Measurements from ENCODE around the gene DPEP2NB.
A peak's percentile ranks its signal among the peaks of the same experiment; 100 is the strongest.
"Not testable (repeated sequence)": the region's sequence is repeated elsewhere in the genome, so short reads cannot be mapped to it uniquely, and the experiment has no call there.

Gene DPEP2NB

GRCh38 chr16:68035227-68035626 is 19.5 kb upstream of the DPEP2NB start:
- no peak for TF ChIP-seq CTCF (IDR thresholded peaks at IDR 0.05; ENCODE audit: low read depth, low read length, missing control alignments)
- DNase-seq (ENCODE audit: extremely low read depth, low read depth) = no peak
- no peak overlapping the region for H3K4me3 ChIP-seq (replicated peaks; ENCODE audit: low read depth, low read length)

GRCh38 chr16:68033101-68033500 is 17.4 kb upstream of the DPEP2NB start:
- DNase-seq (ENCODE audit: extremely low read depth, low read depth) = no peak
- TF ChIP-seq CTCF (IDR thresholded peaks at IDR 0.05; ENCODE audit: low read depth, low read length, missing control alignments) = no peak
- H3K4me3 ChIP-seq (replicated peaks; ENCODE audit: low read depth, low read length) = no peak overlapping the region

GRCh38 chr16:68031951-68032350 is 16.2 kb upstream of the DPEP2NB start:
- DNase-seq (ENCODE audit: extremely low read depth, low read depth) = no peak
- H3K4me3 ChIP-seq (replicated peaks; ENCODE audit: low read depth, low read length) = no peak overlapping the region
- TF ChIP-seq CTCF (IDR thresholded peaks at IDR 0.05; ENCODE audit: low read depth, low read length, missing control alignments) = no peak

- not testable (repeated sequence) for DNase-seq (ENCODE audit: extremely low read depth, low read depth); H3K4me3 ChIP-seq (replicated peaks; ENCODE audit: low read depth, low read length)
These were observed 14.4 kb upstream of the DPEP2NB start for GRCh38 chr16:68030108-68030507.

GRCh38 chr16:68028996-68029395 is 13.3 kb upstream of the DPEP2NB start:
- no peak for TF ChIP-seq CTCF (IDR thresholded peaks at IDR 0.05; ENCODE audit: low read depth, low read length, missing control alignments)
- DNase-seq (ENCODE audit: extremely low read depth, low read depth) = no peak
- H3K4me3 ChIP-seq (replicated peaks; ENCODE audit: low read depth, low read length) = no peak overlapping the region

GRCh38 chr16:68022728-68023537 is 7.2 kb upstream of the DPEP2NB start, which contains the start of the genes DDX28 and DUS2:
DDX28 (minus strand) TSS chr16:68023232; CDS start chr16:68023202, 30 bp downstream.
DUS2 (plus strand) TSS chr16:68023284; CDS start chr16:68038024, 14,740 bp downstream.
- peak within 1 kb of the TSS; percentile 99 for H3K4me3 ChIP-seq (replicated peaks; ENCODE audit: low read depth, low read length)
- DNase-seq (ENCODE audit: extremely low read depth, low read depth) = peak; percentile 82
- TF ChIP-seq CTCF (IDR thresholded peaks at IDR 0.05; ENCODE audit: low read depth, low read length, missing control alignments) = no peak

- no peak for DNase-seq (ENCODE audit: extremely low read depth, low read depth)
- peak overlapping the region; percentile 99 for H3K4me3 ChIP-seq (replicated peaks; ENCODE audit: low read depth, low read length)
- TF ChIP-seq CTCF (IDR thresholded peaks at IDR 0.05; ENCODE audit: low read depth, low read length, missing control alignments) = no peak
These were observed 6.6 kb upstream of the DPEP2NB start for GRCh38 chr16:68022278-68022727.

Data from HFF-Myc (cell line).